OCI-LY3 (cell line): ENCODE data around the gene IBSP.

ENCODE experiments used
- CTCF ChIP-seq: fragments of 200-600, 300-600 bp; sonication (generic); IDR thresholded peaks from 2 replicates; pipeline ENCODE4 v1.5.1; 2014; ENCODE audit warnings: antibody characterized with exemption, low read length, low read depth
- EZH2phosphoT487 ChIP-seq: fragments of 200-600 bp; shearing (Covaris generic); IDR thresholded peaks from 2 replicates; pipeline ENCODE4 v1.6.1; 2018; ENCODE audit warnings: antibody characterized with exemption, mixed run types, low read depth

GRCh38 chr4:87805971-87806370 lies 6.6 kb downstream of the IBSP start:
- no peak for TF ChIP-seq CTCF
- no peak for TF ChIP-seq EZH2phosphoT487
